Measurements from ENCODE around the gene DGKI.

- no peak for TF ChIP-seq CTCF (IDR thresholded peaks at IDR 0.05)
- no peak for TF ChIP-seq EZH2 (IDR thresholded peaks at IDR 0.05; ENCODE audit: borderline replicate concordance, insufficient read depth, low read depth, low read length, poor library complexity, severe bottlenecking)
Measured at GRCh38 chr7:137513091-137513490, 333.7 kb downstream of the DGKI start.

Measured in B cell (primary cell).